Fibroblast of villous mesenchyme (primary cell): ENCODE measurements around the gene KRTAP10-2. TPM values are rescaled to one million over a fixed set of nuclear protein-coding genes. Genes with fewer than 3 reads are reported as not detected.

ENCODE experiments used
- DNase-seq: peaks from one replicate; pipeline ENCODE4 v3.0.0-alpha.2; 2010; ENCODE audit warnings: low read depth
- H3K4me3 ChIP-seq: 2 replicates; pipeline ENCODE4 v1.5.1; 2011; ENCODE audit warnings: low read depth, mild to moderate bottlenecking, low read length
- CTCF ChIP-seq: IDR thresholded peaks from 2 replicates; pipeline ENCODE4 v1.5.1; 2012; ENCODE audit warnings: low read depth, mild to moderate bottlenecking, low read length; ENCODE audit not compliant: insufficient read depth
- total RNA-seq: library from RNA; depleted of rRNA; stranded (reverse); fragments of >200 nt; gene quantifications from 2 replicates; pipeline ENCODE4 v1.2.3, GENCODE V29; 2012

KRTAP10-2 gene
- total RNA-seq, 1 donor, result not detected

DNA sequence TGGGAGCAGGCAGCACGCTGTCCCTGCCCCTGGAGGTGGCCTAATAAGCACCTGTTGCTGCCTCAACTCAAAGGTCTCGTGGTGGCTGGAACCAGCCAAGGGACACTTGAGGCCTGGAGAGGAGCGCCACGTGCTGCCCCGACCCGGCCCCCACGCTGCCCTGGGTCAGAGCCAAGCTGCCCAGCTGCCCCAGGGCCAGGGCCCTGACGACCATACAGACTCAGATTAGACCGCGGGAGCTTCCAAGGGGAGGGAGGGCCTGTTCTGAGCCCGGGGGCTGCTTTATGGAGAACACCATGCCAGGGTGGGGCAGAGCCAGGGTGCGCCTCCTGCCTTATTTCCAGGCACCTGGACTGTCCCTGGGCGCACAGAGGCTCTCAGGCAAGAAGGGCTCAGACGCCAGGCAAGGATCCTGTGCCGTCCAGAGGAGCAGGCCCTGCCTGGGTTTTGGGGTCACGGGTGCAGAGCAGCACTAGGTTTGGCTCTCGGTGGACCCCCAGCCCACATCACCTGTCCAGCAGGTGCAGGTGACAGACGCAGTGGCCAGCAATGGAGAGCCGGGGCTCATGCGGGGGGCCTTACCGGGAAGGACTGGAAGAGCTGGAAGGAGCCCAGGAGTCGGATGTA is 29.9 kb downstream of the KRTAP10-2 start:
- DNase-seq, result no peak
- no peak overlapping the region for H3K4me3 ChIP-seq
- TF ChIP-seq CTCF, result no peak

DNA sequence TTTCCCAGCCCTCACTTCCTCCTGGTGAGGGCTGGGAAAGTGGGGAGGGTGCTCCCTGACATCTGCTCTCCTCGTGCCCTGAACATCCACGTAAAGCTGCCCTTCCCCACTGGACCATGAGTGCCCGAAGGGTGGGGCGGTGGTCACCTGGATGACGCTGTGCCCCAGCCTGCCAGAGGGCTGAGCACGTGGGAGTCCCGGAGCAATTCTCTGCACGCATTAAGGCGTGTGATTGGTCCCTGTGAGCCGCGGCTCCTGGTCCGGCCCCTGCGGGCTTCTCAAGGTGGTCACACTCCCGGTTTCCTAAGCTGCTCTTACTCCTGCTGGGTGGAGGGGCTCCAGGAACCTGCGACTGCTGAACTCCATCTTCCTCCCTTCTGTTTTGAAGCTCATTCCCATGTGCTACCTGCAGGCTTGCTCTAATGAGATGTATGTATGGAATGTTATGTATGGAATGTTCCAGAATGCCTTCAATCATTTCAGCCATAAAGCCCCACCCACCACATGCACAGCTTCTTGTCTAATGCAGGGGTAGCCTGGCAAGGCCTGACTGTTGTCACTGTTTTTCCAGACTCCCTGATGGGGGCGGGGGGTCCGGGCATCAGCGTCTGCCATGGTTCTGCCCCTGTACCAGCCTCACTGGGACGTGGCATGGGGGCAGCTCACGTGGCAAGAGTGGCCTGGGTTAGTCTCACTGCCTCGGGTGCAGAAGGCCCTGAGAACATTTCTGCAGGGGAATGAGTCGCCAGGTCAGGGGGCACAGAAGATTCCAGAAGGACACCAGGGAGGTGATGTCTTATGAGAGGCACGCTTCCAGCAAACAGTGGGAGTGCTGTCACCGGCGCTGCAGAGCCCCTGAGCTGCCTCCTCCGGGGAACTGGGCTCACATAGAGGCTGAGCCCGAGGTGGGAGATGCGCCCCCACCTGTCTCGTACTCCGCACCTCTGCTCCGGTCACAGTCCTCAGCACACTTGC is 30.7 kb downstream of the KRTAP10-2 start:
- no peak overlapping the region for H3K4me3 ChIP-seq
- TF ChIP-seq CTCF, result no peak
- no peak for DNase-seq

DNA sequence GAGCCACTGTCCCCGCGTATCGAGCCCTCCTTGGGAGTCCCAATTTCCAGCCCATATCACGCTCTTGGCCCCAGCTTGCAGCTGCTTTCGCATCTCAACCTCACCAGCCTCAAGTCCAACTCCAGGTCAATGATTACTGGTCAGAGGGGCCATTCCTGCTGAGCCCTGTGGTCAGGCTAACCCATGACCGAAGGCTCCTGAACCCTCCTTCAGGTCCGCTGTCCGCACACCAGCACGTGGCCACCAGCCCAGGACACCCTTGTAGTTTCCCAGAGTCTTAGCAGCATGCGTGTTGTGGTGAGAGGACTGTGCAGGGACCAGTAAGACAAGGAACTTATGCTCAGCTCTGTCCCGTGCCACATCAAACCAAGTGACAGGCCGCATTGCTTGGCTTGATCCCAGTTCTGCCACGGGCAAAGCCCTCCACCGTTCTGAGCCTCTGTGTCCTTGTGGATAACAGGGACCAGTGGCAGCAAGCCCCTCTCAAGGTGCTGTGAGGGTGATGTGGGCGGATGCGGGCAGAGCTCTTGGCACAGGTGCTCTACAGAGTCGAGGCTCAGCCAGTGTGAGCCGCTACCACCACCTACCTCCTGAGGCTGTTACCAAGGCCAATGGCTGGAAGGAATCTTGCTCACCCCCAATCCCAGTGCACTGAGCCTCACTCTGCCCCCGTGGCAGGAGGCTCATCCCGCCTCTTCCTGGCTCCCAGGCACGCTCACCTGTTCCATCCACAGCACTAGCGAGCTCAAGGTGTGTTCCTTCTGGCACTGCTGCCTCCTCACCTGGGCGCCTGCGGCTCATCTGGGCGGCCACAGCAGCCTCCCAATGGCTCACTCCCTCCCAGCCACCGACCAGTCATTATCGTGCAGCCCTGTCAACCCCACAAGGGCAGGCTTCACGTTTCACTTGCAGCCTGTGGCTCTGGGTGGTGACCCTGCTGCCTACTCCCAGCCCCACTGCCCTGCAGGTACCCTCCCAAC is 31.7 kb downstream of the KRTAP10-2 start:
- no peak overlapping the region for H3K4me3 ChIP-seq
- DNase-seq, result no peak
- no peak for TF ChIP-seq CTCF

DNA sequence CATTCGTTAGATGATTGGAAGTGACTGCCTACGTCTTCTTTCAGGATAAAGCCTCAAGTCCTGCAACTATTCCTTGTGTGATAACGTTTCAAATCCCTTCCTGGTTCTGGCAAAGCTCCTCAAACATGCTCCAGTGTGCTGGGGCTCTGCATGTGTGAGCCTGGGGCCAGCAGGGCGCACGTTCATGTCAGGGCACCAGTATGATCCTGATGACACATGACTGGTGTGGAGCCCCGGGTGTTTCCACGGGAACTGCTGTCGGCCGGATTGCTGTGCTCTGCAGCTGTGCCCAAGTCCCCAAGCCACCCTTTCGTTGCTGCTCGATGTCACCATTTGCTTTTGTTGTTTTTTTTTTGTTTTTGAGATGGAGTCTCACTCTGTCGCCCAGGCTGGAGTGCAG is 32.6 kb downstream of the KRTAP10-2 start:
- DNase-seq, result no peak
- no peak for TF ChIP-seq CTCF
- no peak overlapping the region for H3K4me3 ChIP-seq

DNA sequence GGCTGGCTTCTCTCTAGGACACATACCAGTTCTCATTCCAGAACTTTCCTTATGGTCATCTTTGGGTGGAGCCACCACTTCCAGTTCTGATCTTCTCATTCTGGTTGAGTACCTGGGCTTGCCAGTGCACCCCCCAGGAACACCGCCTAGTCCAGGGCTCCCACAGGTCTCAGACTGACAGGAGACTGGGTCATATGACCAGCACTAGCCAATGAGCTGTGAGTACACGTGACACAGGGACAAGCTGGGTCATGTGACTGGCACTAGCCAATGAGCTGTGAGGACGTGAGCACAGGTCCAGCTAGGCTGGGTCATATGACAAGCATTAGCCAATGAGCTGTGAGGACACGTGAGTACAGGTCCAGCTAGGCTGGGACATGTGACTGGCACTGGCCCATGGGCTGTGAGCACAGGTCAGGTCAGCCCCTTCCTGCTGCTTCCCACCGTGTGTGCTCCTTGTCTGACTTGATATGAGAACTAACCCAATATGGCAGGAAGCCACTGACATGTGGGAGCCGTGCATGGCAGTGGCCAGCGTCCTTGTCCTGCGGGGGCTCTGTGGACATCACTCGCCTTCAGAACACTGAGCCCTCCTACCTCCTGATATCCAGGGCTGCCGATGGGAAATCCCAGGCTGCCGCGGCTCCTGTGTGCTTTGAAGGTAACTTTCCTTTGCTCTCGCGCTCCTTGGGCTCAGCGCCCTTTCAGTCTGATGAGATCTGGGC is 34.0 kb downstream of the KRTAP10-2 start:
- TF ChIP-seq CTCF, result no peak
- no peak overlapping the region for H3K4me3 ChIP-seq
- no peak for DNase-seq

- no peak overlapping the region for H3K4me3 ChIP-seq
- no peak for DNase-seq
- no peak for TF ChIP-seq CTCF
Observed at GRCh38 chr21:44516828-44517174, 34.5 kb downstream of the KRTAP10-2 start.
